SK-N-SH treated with all-trans-retinoic acid at 6 μM for 48 hours (cell line): ENCODE results near the gene KLHDC3.

Experiments
- ATAC-seq: fragments of 200-7000 bp; cut with Tn5 transposase; 3 replicates; pipeline ENCODE4 v1.9.1; 2020; ENCODE audit warnings: mild to moderate bottlenecking, moderate library complexity
- ARNTL ChIP-seq: fragments of 450-650 bp; formaldehyde crosslinking; IDR thresholded peaks from 2 replicates; pipeline ENCODE4 v1.5.0; 2020; ENCODE audit warnings: low read depth, mild to moderate bottlenecking, moderate library complexity, borderline replicate concordance
- BACH2 ChIP-seq: fragments of 250-450 bp; sonication (Bioruptor Pico); IDR thresholded peaks from 2 replicates; pipeline ENCODE4 v1.9.0; 2021; ENCODE audit warnings: mild to moderate bottlenecking, borderline replicate concordance
- CREB5 ChIP-seq: fragments of 250-450 bp; sonication (Bioruptor Pico); IDR thresholded peaks from 2 replicates; pipeline ENCODE4 v1.5.1; 2020; ENCODE audit warnings: low read depth, mild to moderate bottlenecking, moderate library complexity
- CSDC2 ChIP-seq: fragments of 250-450 bp; sonication (Bioruptor Pico); IDR thresholded peaks from 2 replicates; pipeline ENCODE4 v1.5.0; 2020; ENCODE audit warnings: mild to moderate bottlenecking, moderate library complexity
- ESRRG ChIP-seq: fragments of 250-450 bp; sonication (Bioruptor Pico); IDR thresholded peaks from 2 replicates; pipeline ENCODE4 v1.6.1; 2021; ENCODE audit warnings: mild to moderate bottlenecking
- GLIS3 ChIP-seq: fragments of 250-450 bp; sonication (Bioruptor Pico); IDR thresholded peaks from 2 replicates; pipeline ENCODE4 v1.5.0; 2020; ENCODE audit warnings: mild to moderate bottlenecking, moderate library complexity
- ISL1 ChIP-seq: fragments of 250-450 bp; sonication (Bioruptor Pico); IDR thresholded peaks from 2 replicates; pipeline ENCODE4 v2.1.2; 2022; ENCODE audit warnings: mild to moderate bottlenecking, moderate library complexity
- OSR1 ChIP-seq: fragments of 250-450 bp; sonication (Bioruptor Pico); IDR thresholded peaks from 2 replicates; pipeline ENCODE4 v1.8.0; 2022; ENCODE audit warnings: moderate library complexity, mild to moderate bottlenecking, inconsistent platforms
- PPARA ChIP-seq: fragments of 250-450 bp; sonication (Bioruptor Pico); IDR thresholded peaks from 2 replicates; pipeline ENCODE4 v1.5.0; 2020; ENCODE audit warnings: mild to moderate bottlenecking, borderline replicate concordance
- RARB ChIP-seq: fragments of 250-450 bp; sonication (Bioruptor Pico); IDR thresholded peaks from 2 replicates; pipeline ENCODE4 v1.8.0; 2021; ENCODE audit warnings: mild to moderate bottlenecking, moderate library complexity
- TCF4 ChIP-seq: fragments of 250-450 bp; sonication (Bioruptor Pico); IDR thresholded peaks from 2 replicates; pipeline ENCODE4 v1.8.0; 2021; ENCODE audit warnings: mild to moderate bottlenecking, moderate library complexity, borderline replicate concordance
- ZC3H10 ChIP-seq: fragments of 250-450 bp; sonication (Bioruptor Pico); IDR thresholded peaks from 2 replicates; pipeline ENCODE4 v1.5.1; 2021; ENCODE audit warnings: mild to moderate bottlenecking, moderate library complexity
- ZFP30 ChIP-seq: fragments of 450-650 bp; formaldehyde crosslinking; IDR thresholded peaks from 2 replicates; pipeline ENCODE4 v1.5.0; 2022; ENCODE audit warnings: mild to moderate bottlenecking, moderate library complexity
- ZNF565 ChIP-seq: fragments of 450-650 bp; formaldehyde crosslinking; conservative IDR thresholded peaks from 2 replicates; pipeline ENCODE4 v1.5.0; 2020; ENCODE audit warnings: low read depth, mild to moderate bottlenecking, moderate library complexity
- ZNF70 ChIP-seq: fragments of 450-650 bp; formaldehyde crosslinking; IDR thresholded peaks from 2 replicates; pipeline ENCODE4 v1.5.0; 2020; ENCODE audit warnings: mild to moderate bottlenecking, moderate library complexity
- ZNF8 ChIP-seq: fragments of 450-650 bp; formaldehyde crosslinking; IDR thresholded peaks from 2 replicates; pipeline ENCODE4 v1.5.0; 2020; ENCODE audit warnings: mild to moderate bottlenecking, moderate library complexity
- TF ChIP-seq, protein P1 (sequence below): fragments of 250-450 bp; sonication (Bioruptor Pico); IDR thresholded peaks from 2 replicates; pipeline ENCODE4 v1.8.0; 2020; ENCODE audit warnings: mild to moderate bottlenecking, moderate library complexity, borderline replicate concordance
- TF ChIP-seq, protein P2 (sequence below): fragments of 250-450 bp; sonication (Bioruptor Pico); IDR thresholded peaks from 2 replicates; pipeline ENCODE4 v1.8.0; 2021; ENCODE audit warnings: low read depth, mild to moderate bottlenecking, moderate library complexity, borderline replicate concordance

The KLHDC3 gene

DNA sequence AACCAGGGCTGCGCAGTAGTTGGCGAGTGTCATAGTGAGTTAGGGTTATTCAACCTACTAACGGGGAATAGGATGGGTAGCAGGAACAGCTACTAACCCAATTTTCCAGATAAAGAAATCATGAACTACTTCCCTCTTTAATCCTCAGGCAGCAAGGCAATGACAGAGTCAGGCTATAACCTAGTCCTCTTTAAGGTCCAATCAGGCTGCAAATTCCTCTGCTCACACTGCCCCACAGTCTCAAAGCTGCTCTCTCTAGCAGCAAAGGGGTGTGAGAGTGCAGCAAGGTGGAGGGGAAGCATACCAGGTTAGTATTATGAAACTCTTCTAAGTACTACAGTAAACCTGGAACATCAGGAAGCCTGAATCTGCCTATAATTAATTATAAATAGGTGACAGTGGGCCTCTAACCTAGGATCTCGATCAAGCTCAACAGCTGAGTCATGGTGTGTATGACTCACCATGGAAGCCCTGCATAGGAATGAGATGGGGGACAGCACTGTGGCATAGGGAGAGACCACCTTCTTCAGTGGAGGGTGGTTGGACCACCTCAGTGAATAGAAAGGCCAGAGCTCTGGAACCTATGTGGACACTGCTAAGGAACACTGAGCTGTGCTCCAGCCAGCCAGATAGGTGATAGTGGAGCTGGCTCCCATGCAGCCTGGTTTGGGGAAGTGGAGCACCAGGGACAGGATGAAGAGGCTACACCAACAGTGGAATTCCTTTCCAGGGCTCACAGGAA lies 43.0 kb upstream of the KLHDC3 start (continued):
- no peak for TF ChIP-seq CREB5 (CRISPR knock-in tag)
- TF ChIP-seq, protein P1, sequence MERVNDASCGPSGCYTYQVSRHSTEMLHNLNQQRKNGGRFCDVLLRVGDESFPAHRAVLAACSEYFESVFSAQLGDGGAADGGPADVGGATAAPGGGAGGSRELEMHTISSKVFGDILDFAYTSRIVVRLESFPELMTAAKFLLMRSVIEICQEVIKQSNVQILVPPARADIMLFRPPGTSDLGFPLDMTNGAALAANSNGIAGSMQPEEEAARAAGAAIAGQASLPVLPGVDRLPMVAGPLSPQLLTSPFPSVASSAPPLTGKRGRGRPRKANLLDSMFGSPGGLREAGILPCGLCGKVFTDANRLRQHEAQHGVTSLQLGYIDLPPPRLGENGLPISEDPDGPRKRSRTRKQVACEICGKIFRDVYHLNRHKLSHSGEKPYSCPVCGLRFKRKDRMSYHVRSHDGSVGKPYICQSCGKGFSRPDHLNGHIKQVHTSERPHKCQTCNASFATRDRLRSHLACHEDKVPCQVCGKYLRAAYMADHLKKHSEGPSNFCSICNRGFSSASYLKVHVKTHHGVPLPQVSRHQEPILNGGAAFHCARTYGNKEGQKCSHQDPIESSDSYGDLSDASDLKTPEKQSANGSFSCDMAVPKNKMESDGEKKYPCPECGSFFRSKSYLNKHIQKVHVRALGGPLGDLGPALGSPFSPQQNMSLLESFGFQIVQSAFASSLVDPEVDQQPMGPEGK (CRISPR knock-in tag) = no peak

DNA sequence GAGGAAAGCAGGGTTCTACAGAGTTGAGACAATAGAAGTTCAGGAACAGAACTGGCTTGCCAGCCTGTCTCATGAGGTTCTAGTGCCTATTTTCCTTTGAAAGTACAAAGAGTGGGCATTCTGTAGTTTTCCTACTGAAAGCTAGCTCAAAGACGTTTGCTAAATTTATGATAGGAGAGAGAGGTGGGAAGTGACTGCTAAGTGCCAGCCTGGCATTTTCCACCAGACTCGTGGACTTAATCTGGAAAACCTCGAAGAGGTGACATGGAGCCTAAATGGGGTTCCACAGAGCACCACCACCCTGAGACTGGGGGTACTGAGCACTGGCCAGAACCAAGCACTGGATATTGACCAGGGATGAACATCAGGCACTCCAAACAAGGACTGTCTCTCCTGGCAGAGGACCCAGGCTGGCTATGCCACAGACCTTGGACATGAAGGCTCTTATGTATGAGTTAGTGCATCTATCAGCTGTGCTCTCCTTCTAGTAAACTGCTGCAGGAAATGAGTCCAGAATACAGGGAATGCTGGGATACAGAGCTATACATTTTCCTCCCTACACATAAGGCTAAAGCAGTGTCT lies 42.2 kb upstream of the KLHDC3 start:
- TF ChIP-seq CSDC2 (CRISPR knock-in tag) (no peak), TCF4 (CRISPR knock-in tag) (no peak), ARNTL (CRISPR knock-in tag) (no peak), OSR1 (CRISPR knock-in tag) (no peak), ZNF565 (CRISPR knock-in tag) (no peak), ESRRG (CRISPR knock-in tag) (no peak), RARB (CRISPR knock-in tag) (no peak), PPARA (no peak), ZC3H10 (no peak), ZNF8 (CRISPR knock-in tag) (no peak), ISL1 (CRISPR knock-in tag) (no peak), GLIS3 (CRISPR knock-in tag) (no peak), ZFP30 (CRISPR knock-in tag) (no peak)
- TF ChIP-seq, protein P2, sequence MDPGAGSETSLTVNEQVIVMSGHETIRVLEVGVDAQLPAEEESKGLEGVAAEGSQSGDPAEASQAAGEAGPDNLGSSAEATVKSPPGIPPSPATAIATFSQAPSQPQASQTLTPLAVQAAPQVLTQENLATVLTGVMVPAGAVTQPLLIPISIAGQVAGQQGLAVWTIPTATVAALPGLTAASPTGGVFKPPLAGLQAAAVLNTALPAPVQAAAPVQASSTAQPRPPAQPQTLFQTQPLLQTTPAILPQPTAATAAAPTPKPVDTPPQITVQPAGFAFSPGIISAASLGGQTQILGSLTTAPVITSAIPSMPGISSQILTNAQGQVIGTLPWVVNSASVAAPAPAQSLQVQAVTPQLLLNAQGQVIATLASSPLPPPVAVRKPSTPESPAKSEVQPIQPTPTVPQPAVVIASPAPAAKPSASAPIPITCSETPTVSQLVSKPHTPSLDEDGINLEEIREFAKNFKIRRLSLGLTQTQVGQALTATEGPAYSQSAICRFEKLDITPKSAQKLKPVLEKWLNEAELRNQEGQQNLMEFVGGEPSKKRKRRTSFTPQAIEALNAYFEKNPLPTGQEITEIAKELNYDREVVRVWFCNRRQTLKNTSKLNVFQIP (CRISPR knock-in tag) = no peak
- TF ChIP-seq, protein P1 (CRISPR knock-in tag) = no peak
- no peak for ATAC-seq

- ATAC-seq = no peak
- TF ChIP-seq ISL1 (CRISPR knock-in tag) (no peak), ZNF565 (CRISPR knock-in tag) (no peak), ZC3H10 (no peak), GLIS3 (CRISPR knock-in tag) (no peak), ZNF8 (CRISPR knock-in tag) (no peak), ZNF70 (CRISPR knock-in tag) (no peak), CSDC2 (CRISPR knock-in tag) (no peak), OSR1 (CRISPR knock-in tag) (no peak), ZFP30 (CRISPR knock-in tag) (no peak), CREB5 (CRISPR knock-in tag) (no peak), ESRRG (CRISPR knock-in tag) (no peak), RARB (CRISPR knock-in tag) (no peak), BACH2 (CRISPR knock-in tag) (no peak)
- TF ChIP-seq, protein P1 (CRISPR knock-in tag) = no peak
Observed at GRCh38 chr6:42973926-42974325, 40.1 kb upstream of the KLHDC3 start.
